Adipose tissue (tissue), 3 donors: Measurements from ENCODE around the gene CCL20. TPM values are rescaled to one million over a fixed set of nuclear protein-coding genes. Genes with fewer than 3 reads are reported as not detected.
"Not testable (repeated sequence)": the region's sequence is repeated elsewhere in the genome, so short reads cannot be mapped to it uniquely, and the experiment has no call there.

Experiments
- H3K27ac ChIP-seq: one replicate; pipeline ENCODE4 v1.5.1; 2013; ENCODE audit warnings: low read depth, low read length
- WGBS, 3 donors: extraction: QIAGEN DNeasy Blood & Tissue Kit; methylation state at CpG; one replicate each; pipeline ENCODE4 v1.1.7; 2013; 5-methylcytosine and 5-hydroxymethylcytosine counted together
- polyA plus RNA-seq, 3 donors: library from polyadenylated mRNA; stranded (reverse); fragments of 200-250 nt; gene quantifications; one replicate each; pipeline ENCODE4 v1.2.3, GENCODE V29; 2013
- donor health status: healthy with polysubstance abuse.
- donor health status: Bipolar disorder and iron deficiency.
- donor health status: healthy.

The CCL20 gene
- polyA plus RNA-seq, 3 donors, result 0.40 to 70.1 (median 3.4) TPM

GRCh38 chr2:227796045-227796711 is 17.5 kb upstream of the CCL20 start:
- WGBS, 3 donors, result 52 to 76% (median 59%) methylated on average over 12 of the region's 12 CpGs
- no peak overlapping the region for H3K27ac ChIP-seq

DNA sequence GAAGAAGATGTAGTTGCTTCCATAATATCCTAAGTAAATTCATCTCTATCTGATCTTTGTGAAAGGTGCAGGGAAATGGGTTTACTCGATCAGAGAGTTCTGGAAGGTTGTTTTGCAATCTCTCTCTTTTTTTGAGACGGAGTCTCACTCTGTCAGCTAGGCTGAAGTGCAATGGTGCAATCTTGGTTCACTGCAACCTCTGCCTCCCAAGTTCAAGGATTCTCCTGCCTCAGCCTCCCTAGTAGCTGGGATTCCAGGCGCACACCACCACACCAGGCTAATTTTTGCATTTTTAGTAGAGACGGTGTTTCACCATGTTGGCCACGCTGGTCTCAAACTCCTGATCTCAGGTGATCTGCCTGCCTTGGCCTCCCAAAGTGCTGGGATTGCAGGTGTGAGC is 16.9 kb upstream of the CCL20 start:
- not testable (repeated sequence) for H3K27ac ChIP-seq
- 84 to 93% (median 88%) methylated on average over 5 of the region's 5 CpGs for WGBS, 3 donors

- WGBS, 3 donors, result 62 to 74% (median 73%) methylated on average over 3 of the region's 3 CpGs
- no peak overlapping the region for H3K27ac ChIP-seq
These were observed 14.4 kb upstream of the CCL20 start for GRCh38 chr2:227799202-227799601.

GRCh38 chr2:227802882-227803281 is 10.8 kb upstream of the CCL20 start:
- WGBS, 3 donors, result 38 to 68% (median 63%) methylated on average over 2 of the region's 2 CpGs

DNA sequence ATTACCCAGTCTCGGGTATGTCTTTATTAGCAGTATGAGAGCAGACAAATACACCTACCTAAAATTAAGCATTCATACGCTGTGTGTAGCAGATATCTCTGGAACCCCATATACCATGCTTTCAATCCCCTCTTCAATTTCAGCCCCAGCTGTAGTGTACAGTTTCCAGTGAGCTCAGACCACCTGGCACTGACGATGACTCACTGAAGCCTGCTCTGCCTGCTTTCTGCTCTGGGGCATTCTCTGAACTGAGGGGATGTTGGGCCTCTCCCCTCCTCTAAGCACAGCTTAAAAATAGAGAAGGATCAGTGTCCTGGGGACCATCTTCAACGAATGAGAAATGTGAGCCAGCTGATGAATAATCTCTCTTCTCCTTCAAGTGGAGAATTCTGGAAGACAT is 8.7 kb upstream of the CCL20 start:
- 70 to 90% (median 85%) methylated on average over 4 of the region's 4 CpGs for WGBS, 3 donors
- H3K27ac ChIP-seq, result no peak overlapping the region

More at GRCh38 chr2:227802882-227803281, 10.8 kb upstream of the CCL20 start:
- no peak overlapping the region for H3K27ac ChIP-seq

GRCh38 chr2:227805578-227805977 is 8.1 kb upstream of the CCL20 start:
- H3K27ac ChIP-seq, result no peak overlapping the region
- 47 to 73% (median 65%) methylated on average over 15 of the region's 15 CpGs for WGBS, 3 donors

- 82 to 100% (median 95%) methylated on average over 1 of the region's 1 CpG for WGBS, 3 donors
- no peak overlapping the region for H3K27ac ChIP-seq
These were observed 4.7 kb upstream of the CCL20 start for GRCh38 chr2:227808936-227809335.

GRCh38 chr2:227812001-227812400 is 1.6 kb upstream of the CCL20 start:
- 84 to 90% (median 90%) methylated on average over 4 of the region's 4 CpGs for WGBS, 3 donors
- H3K27ac ChIP-seq, result no peak overlapping the region

DNA sequence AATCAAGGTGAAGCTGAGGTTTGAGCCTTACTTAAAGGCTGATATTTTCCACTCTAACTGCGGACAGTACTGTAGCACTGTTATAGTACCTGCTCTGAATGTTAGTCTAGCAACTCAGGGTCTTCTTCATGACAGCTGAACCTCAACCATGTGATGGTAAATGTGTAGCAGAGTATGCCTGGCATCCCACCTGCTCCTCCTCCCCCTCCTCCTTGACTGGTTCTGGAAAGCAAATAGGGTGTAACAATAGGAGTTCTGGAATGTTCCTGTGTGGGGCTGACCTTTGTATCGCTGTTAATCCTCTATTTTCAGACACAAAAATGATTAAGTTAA is 447 bp upstream of the CCL20 start:
- no peak overlapping the region for H3K27ac ChIP-seq
- 54 to 94% (median 81%) methylated on average over 2 of the region's 2 CpGs for WGBS, 3 donors

DNA sequence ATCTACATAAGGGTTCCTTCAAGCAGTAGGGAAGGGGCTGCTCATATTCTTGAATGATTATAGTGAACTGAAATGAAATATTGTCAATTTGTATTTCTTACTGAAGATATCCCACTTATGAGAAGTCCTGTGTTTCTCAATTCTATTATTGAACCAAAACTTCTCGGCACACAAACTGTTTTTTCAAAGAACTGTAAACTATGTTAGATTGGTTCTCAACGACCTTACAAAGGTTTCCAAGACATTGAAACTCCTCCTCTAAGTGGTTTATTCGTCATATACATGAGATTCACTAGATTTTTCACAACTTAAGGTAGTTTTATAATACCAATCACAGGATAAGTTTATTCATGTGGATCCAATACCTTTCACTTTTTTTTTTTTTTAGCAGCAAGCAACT is 1.4 kb downstream of the CCL20 start:
- no peak overlapping the region for H3K27ac ChIP-seq
- 63 to 74% (median 69%) methylated on average over 3 of the region's 3 CpGs for WGBS, 3 donors

- H3K27ac ChIP-seq, result no peak overlapping the region
- WGBS, 3 donors, result 60 to 95% (median 93%) methylated on average over 2 of the region's 2 CpGs
These were observed 3.1 kb downstream of the CCL20 start for GRCh38 chr2:227816507-227817294.

- no peak overlapping the region for H3K27ac ChIP-seq
- 64 to 85% (median 74%) methylated on average over 1 of the region's 1 CpG for WGBS, 3 donors
These were observed 3.7 kb downstream of the CCL20 start for GRCh38 chr2:227817336-227817735.

GRCh38 chr2:227817850-227818674 is 4.4 kb downstream of the CCL20 start:
- WGBS, 3 donors, result 26 to 34% (median 34%) methylated on average over 10 of the region's 10 CpGs
- H3K27ac ChIP-seq, result peak overlapping the region; percentile 55

DNA sequence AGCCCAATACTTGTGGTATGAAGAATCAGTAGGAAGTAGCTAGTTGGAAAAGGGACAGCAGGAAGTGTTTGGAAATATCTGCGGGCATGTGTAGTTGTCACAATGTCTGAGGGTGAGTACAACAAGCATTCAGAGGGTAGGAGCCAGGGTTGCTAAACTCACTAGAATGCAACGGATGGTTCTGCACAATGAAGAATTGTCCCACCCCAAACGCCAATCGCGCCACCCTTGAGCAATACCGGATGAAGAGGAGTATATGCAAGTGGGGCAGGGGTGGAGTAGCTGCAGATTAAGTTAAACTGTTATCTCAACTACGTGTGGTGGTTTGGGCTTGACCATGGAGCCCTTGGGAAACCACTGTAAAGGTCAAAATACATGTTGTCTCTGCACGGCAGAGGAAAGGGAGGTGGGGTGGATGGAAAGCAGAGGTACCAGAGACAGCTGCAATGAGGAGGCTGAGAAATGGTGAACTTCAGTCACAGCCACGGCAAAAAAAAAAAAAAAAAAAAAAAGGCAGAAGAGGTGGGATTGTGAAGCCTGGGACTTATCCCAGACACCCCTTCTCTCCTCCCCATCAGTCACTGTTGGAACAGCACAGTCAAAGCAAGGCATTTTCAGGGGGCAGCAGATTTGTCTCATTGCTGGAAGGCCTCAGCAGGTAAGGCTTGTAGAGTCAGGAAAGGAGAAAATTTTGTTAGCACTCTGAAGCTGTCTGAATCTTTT is 5.2 kb downstream of the CCL20 start:
- no peak overlapping the region for H3K27ac ChIP-seq
- 45 to 66% (median 54%) methylated on average over 9 of the region's 9 CpGs for WGBS, 3 donors

DNA sequence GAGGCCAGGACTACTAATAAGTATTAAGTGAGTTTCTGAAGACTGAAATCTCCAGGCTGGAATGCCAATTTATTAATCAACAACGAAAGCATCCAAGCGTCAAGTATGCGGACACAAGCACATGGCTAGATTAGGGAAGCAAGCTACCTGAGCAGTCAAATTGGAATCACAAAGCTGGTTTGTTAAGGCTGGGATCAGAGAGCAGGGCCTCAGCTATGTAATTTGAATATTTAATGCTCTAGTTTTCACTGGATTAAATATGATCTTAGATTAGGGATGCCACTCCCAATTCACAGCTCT is 5.7 kb downstream of the CCL20 start:
- no peak overlapping the region for H3K27ac ChIP-seq
- 67 to 97% (median 93%) methylated on average over 3 of the region's 3 CpGs for WGBS, 3 donors

- 62 to 89% (median 85%) methylated on average over 4 of the region's 4 CpGs for WGBS, 3 donors
- no peak overlapping the region for H3K27ac ChIP-seq
These were observed 7.7 kb downstream of the CCL20 start for GRCh38 chr2:227821043-227821942.

- no peak overlapping the region for H3K27ac ChIP-seq
- 74 to 84% (median 82%) methylated on average over 2 of the region's 2 CpGs for WGBS, 3 donors
These were observed 8.9 kb downstream of the CCL20 start for GRCh38 chr2:227822416-227823003.
